Naive thymus-derived CD8-positive, alpha-beta T cell (primary cell): Measurements from ENCODE around the gene CDHR2. TPM values are rescaled to one million over a fixed set of nuclear protein-coding genes. Genes with fewer than 3 reads are reported as not detected.

Source experiments
- ATAC-seq, 2 donors: fragments of 150-1000 bp; cut with Tn5 transposase in 1 of 2; sonication (Bioruptor Pico), chemical (Tn5 transposase) in 1 of 2; 1 replicate in 1 of 2; 2 replicates in 1 of 2; pipeline ENCODE4 v1.10.0; 2021; ENCODE audit warnings: mild to moderate bottlenecking in 2 of 2, moderate library complexity in 2 of 2
- POLR2A ChIA-PET: fragments of 350-600 bp; sonication (Branson Sonifier 250); formaldehyde crosslinking; loops from one replicate; lab custom pipeline; 2021; ENCODE audit warnings: antibody characterized with exemption; lab: Charles Lee
- DNase-seq, 10 donors: peaks; one replicate each; pipeline versions ENCODE4 v3.0.0 to v3.0.0-alpha.2; 2020 to 2022
- H3K27ac Mint-ChIP-seq, 10 donors: one replicate each; pipeline ENCODE4 v1.8.0; 2020 to 2022; ENCODE audit warnings: mild to moderate bottlenecking in 10 of 10, mixed read lengths in 10 of 10, moderate library complexity in 4 of 10, inconsistent platforms in 1 of 10
- H3K27me3 Mint-ChIP-seq, 5 donors: one replicate each; pipeline ENCODE4 v1.8.0; 2021 to 2022; ENCODE audit warnings: mixed read lengths in 5 of 5
- H3K36me3 Mint-ChIP-seq, 3 donors: one replicate each; pipeline ENCODE4 v1.8.0; 2020 to 2022; ENCODE audit warnings: mixed read lengths in 3 of 3, mild to moderate bottlenecking in 2 of 3, inconsistent platforms in 1 of 3
- H3K4me1 Mint-ChIP-seq, 4 donors: one replicate each; pipeline ENCODE4 v1.8.0; 2021 to 2022; ENCODE audit warnings: mixed read lengths in 4 of 4
- H3K4me3 Mint-ChIP-seq, 10 donors: one replicate each; pipeline ENCODE4 v1.8.0; 2020 to 2022; ENCODE audit warnings: mild to moderate bottlenecking in 10 of 10, mixed read lengths in 10 of 10, moderate library complexity in 6 of 10, inconsistent platforms in 1 of 10
- H3K9me3 Mint-ChIP-seq, 9 donors: one replicate each; pipeline ENCODE4 v1.8.0; 2020 to 2022; ENCODE audit warnings: mixed read lengths in 9 of 9, mild to moderate bottlenecking in 3 of 9, inconsistent platforms in 1 of 9, moderate library complexity in 1 of 9
- polyA plus RNA-seq, 3 donors: library from polyadenylated mRNA; unstranded; fragments of 300-500 nt; fragmentation: Illumina TruSeq; gene quantifications; one replicate each; pipeline ENCODE4 v1.2.3, GENCODE V29; 2021
- total RNA-seq, 8 experiments: library from RNA in 2 of 8; stranded (reverse) in 2 of 8; gene quantifications; one replicate each; pipeline ENCODE4 v1.2.3 and lab custom pipeline; 2021 to 2026

Gene CDHR2
- total and polyA plus RNA-seq, 5 experiments from 2014 or later, result 0.26 to 4.8 (median 3.6) TPM; not detected in 2

DNA sequence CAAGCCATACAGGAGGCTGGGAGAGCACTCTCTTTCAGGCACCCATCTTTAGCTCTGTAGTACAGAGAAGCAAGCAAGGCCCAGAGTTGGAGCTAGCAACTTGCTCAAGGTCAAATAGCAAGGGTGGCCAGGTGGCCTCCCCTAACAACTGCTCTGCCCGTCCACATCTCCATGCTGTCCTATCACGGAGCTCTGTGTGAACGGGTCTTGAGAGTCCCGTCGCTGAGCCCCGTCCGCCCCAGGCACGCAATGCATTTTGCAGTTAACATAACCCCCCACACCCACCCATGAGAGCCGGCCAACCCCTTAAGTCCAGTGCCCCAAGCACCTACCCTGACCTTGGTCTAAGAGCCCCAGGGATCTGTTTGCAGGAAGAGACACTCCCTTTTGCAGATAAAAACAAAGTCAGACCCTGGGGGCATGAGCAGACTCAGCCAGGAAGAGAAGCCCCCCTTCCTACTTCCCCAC, 13.4 kb upstream of the CDHR2 start:
- POLR2A ChIA-PET, result interaction anchor here (0.6 to 19.8 kb wide), 19 partner anchors 2 to 913 kb away, joined by 3 to 531 read pairs (median 9); partner anchors contain the start of genes CDHR2, CLTB, FAF2 and GPRIN1
- H3K36me3 Mint-ChIP-seq, result peaks cover 7 to 24% (median 10%) of the 10 kb centered on the region in 3 donors

GRCh38 chr5:176536132-176536901, 12.8 kb upstream of the CDHR2 start:
- peak; percentile 16 to 31 for ATAC-seq
- peak; percentile 70 to 92 (median 84) for DNase-seq
- no peaks in the 10 kb centered on the region for H3K9me3 Mint-ChIP-seq
- POLR2A ChIA-PET, result interaction anchor here (0.6 to 19.8 kb wide), 26 partner anchors 1 to 912 kb away, joined by 3 to 531 read pairs (median 5); partner anchors contain the start of genes CDHR2, CLTB, FAF2 and GPRIN1
- H3K4me1 Mint-ChIP-seq, result peaks cover 43 to 75% (median 67%) of the 10 kb centered on the region in 4 donors
- no peaks in the 10 kb centered on the region for H3K27me3 Mint-ChIP-seq
- peaks cover 7 to 18% (median 8%) of the 10 kb centered on the region in 3 donors for H3K36me3 Mint-ChIP-seq
- H3K27ac Mint-ChIP-seq, result peak overlapping the region; percentile 97 to 100 (median 100)
- H3K4me3 Mint-ChIP-seq, result peak overlapping the region; percentile 94 to 100 (median 98)

More for the DNA sequence above, 13.4 kb upstream of the CDHR2 start:
- no peaks in the 10 kb centered on the region for H3K27me3 Mint-ChIP-seq
- ATAC-seq (no peak), DNase-seq (no peak)
- H3K4me3 Mint-ChIP-seq, result peak overlapping the region; percentile 94 to 100 (median 98)
- peaks cover 41 to 75% (median 65%) of the 10 kb centered on the region in 4 donors for H3K4me1 Mint-ChIP-seq
- peak overlapping the region; percentile 97 to 100 (median 100) for H3K27ac Mint-ChIP-seq
- H3K9me3 Mint-ChIP-seq, result no peaks in the 10 kb centered on the region

DNA sequence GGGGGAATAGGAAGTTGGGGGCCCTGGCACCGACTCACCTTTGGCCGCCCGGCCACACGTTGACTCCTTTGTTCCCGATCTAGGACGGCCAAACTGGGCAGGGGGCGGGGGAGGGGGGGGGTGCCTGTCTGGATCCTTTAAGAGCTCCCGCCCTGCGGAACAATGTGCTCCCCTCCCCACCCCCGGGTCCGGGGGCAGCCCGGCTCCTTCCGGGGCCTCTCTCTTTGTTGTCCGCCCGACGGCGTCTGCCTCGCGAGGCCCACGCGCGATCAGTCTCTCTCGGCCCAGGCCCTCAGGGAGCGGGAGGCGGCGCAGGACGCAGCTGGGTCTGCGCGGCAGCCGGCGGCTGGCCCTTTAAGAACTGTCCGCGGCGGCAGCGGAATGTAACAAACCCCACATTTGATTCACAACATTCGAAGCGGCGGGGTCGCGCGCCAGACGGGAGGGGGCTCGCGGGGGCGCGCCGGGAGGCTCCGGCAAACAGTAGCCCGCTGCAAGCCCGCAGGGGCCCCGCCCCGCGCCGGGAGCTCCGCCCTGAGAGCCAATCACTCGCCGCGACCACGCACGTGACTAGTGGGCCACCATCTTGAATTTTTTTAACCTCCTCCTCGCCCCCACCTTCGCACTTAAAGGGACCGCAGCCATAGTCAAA, 12.1 kb upstream of the CDHR2 start, which contains the start of gene RNF44:
TSS of gene RNF44 (minus strand) at position 501 of the 652 bp plus-strand sequence. CDS start 4,930 bp downstream, outside the sequence.
- H3K9me3 Mint-ChIP-seq, result no peaks in the 10 kb centered on the region
- DNase-seq (peak in 9 of 10 donors; percentile 97 to 100 (median 99)), ATAC-seq (peak; percentile 57 to 69)
- peaks cover 7 to 14% (median 8%) of the 10 kb centered on the region in 3 donors for H3K36me3 Mint-ChIP-seq
- peak within 1 kb of the TSS; percentile 97 to 100 (median 100) for H3K27ac Mint-ChIP-seq
- no peaks in the 10 kb centered on the region for H3K27me3 Mint-ChIP-seq
- peaks cover 49 to 76% (median 68%) of the 10 kb centered on the region in 4 donors for H3K4me1 Mint-ChIP-seq
- POLR2A ChIA-PET, result interaction anchor here (0.6 to 18.0 kb wide), 25 partner anchors 10 to 1057 kb away, joined by 3 to 531 read pairs (median 6); partner anchors contain the start of genes CDHR2, CLTB, EIF4E1B and FAF2
- peak within 1 kb of the TSS; percentile 94 to 100 (median 98) for H3K4me3 Mint-ChIP-seq

DNA sequence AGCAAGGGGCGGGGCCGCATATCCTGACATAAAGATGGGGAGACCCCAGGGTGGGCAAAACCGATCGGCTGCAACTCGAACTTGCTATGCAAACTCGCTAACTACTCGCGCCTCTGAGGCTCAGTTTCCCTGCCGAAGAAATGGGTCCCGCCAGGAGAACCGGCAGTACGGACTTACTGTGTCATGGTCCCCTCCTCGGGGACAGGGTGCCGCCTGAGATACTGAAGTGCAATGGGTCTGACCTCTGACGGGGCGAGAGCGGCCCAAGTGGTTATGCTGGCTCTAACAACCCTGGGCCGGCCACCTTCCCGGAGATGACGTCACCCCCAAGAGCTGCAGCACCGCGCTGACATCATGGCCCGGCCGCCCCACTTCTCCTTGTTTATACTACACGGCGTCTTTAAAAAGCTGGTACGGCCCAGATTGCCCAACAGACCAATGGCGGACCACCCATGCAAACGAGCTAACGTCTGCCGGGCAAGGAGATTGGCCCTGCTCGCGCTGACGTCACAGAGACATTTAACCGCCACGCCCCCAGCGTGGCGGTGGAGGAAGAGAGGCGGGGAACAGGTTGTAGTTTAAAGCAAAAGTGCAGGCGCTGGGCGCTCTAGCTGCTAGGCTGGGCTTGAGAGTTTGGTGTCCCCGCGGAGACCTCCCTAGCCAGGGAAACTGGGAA, 11.4 kb upstream of the CDHR2 start:
- H3K9me3 Mint-ChIP-seq, result no peaks in the 10 kb centered on the region
- H3K27ac Mint-ChIP-seq, result peak overlapping the region; percentile 97 to 100 (median 100)
- no peaks in the 10 kb centered on the region for H3K27me3 Mint-ChIP-seq
- peak; percentile 70 to 77 for ATAC-seq
- peaks cover 7 to 14% (median 8%) of the 10 kb centered on the region in 3 donors for H3K36me3 Mint-ChIP-seq
- peaks cover 54 to 79% (median 72%) of the 10 kb centered on the region in 4 donors for H3K4me1 Mint-ChIP-seq
- H3K4me3 Mint-ChIP-seq, result peak overlapping the region; percentile 94 to 100 (median 98)
- POLR2A ChIA-PET, result interaction anchor here (0.5 to 18.0 kb wide), 24 partner anchors 11 to 1058 kb away, joined by 3 to 531 read pairs (median 6); partner anchors contain the start of genes CDHR2, CLTB, EIF4E1B and FAF2
- DNase-seq, result peak; percentile 88 to 100 (median 98)

- ATAC-seq, result no peak
- H3K4me3 Mint-ChIP-seq, result peak overlapping the region; percentile 94 to 100 (median 98)
- peak overlapping the region; percentile 97 to 100 (median 100) for H3K27ac Mint-ChIP-seq
- no peaks in the 10 kb centered on the region for H3K27me3 Mint-ChIP-seq
- POLR2A ChIA-PET, result interaction anchor here (0.5 to 18.0 kb wide), 17 partner anchors 12 to 833 kb away, joined by 3 to 531 read pairs (median 6); partner anchors contain the start of genes CDHR2, CLTB, EIF4E1B and FAF2
- no peaks in the 10 kb centered on the region for H3K9me3 Mint-ChIP-seq
- DNase-seq, result no peak
- peaks cover 51 to 72% (median 66%) of the 10 kb centered on the region in 4 donors for H3K4me1 Mint-ChIP-seq
- H3K36me3 Mint-ChIP-seq, result peaks cover 7 to 11% (median 8%) of the 10 kb centered on the region in 3 donors
Measured at GRCh38 chr5:176538230-176538988, 10.7 kb upstream of the CDHR2 start.

GRCh38 chr5:176538989-176539384, 10.2 kb upstream of the CDHR2 start:
- POLR2A ChIA-PET, result interaction anchor here (1.0 to 18.0 kb wide), 6 partner anchors 12 to 151 kb away, joined by 3 to 531 read pairs (median 74); partner anchors contain the start of genes CDHR2, CLTB, FAF2 and HIGD2A
- Mint-ChIP-seq H3K4me1 (peaks cover 46 to 69% (median 60%) of the 10 kb centered on the region in 4 donors), H3K9me3 (no peaks in the 10 kb centered on the region), H3K27ac (peak overlapping the region; percentile 97 to 100 (median 100)), H3K4me3 (peak overlapping the region in 6 of 10 donors; percentile 31 to 91 (median 51)), H3K27me3 (no peaks in the 10 kb centered on the region), H3K36me3 (peaks cover 6 to 8% (median 7%) of the 10 kb centered on the region in 3 donors)
- ATAC-seq (no peak), DNase-seq (no peak)

GRCh38 chr5:176540476-176540899, 8.7 kb upstream of the CDHR2 start:
- no peak for ATAC-seq
- DNase-seq, result no peak
- H3K4me1 Mint-ChIP-seq, result peaks cover 43 to 68% (median 60%) of the 10 kb centered on the region in 4 donors
- peak overlapping the region; percentile 86 to 94 (median 91) for H3K4me3 Mint-ChIP-seq
- no peaks in the 10 kb centered on the region for H3K27me3 Mint-ChIP-seq
- POLR2A ChIA-PET, result interaction anchor here (6.1 to 18.0 kb wide), 4 partner anchors 12 to 125 kb away, joined by 60 to 531 read pairs (median 217); partner anchors contain the start of genes CDHR2, CLTB and FAF2
- no peaks in the 10 kb centered on the region for H3K9me3 Mint-ChIP-seq
- peaks cover 0 to 7% (median 3%) of the 10 kb centered on the region in 3 donors for H3K36me3 Mint-ChIP-seq
- peak overlapping the region; percentile 95 to 100 (median 98) for H3K27ac Mint-ChIP-seq

DNA sequence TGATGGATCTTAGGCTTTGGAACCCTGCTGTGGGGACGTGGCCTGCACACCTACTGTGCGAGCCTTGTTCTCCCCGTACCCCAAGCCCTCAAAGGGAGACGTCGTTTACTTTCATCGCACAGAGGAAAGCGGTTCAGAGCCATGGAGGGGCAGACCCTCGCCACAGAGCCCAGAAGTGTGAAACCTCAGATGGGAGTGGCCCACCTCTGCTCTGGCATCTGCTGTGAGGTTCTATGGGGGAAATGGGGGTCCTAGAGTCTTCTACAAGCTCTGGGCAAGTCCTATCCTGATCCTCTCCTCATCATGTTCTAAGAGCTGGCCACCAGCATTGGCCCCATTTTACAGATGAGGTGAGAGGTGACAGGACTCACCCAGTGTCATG, 8.2 kb upstream of the CDHR2 start:
- H3K4me1 Mint-ChIP-seq, result peaks cover 44 to 71% (median 65%) of the 10 kb centered on the region in 4 donors

DNA sequence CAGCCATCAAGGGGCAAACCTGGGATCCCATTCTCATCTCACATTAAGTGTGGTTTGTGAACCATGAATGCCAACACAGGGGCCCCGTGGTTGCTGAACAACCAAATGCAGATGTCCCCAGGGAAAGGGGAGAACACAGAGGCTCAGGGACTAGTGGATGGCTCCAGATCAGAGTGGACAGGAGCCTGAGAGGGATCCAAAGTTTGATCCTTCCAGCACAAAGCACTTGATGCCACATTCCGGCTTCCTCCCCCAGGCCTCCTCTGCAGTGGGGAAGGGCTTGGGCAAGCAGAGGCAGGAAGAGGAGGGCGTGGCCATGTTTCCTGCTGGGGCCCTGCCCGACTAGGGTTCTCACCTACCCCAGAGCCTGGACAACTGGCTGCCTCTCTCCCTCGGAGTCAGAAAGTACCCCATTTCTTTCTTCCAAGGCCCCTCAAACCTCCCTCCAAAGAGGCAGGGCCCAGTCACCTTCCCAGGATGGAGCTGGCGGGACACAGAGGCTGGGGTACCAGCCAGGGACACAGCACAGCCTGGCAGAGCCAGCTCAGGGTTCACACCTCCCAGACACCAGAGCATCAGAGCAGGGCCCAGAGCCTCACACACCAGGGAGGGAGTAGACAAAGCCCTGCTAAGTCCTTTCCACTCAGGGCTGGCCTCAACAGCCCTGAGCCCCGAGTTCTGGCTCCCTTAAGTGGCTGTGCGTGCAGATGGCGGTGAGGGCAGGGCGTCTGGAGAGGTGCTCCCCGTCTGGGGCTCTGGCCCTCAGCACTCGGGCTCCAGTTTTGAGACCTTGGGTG, 7.6 kb upstream of the CDHR2 start:
- H3K27ac Mint-ChIP-seq, result peak overlapping the region; percentile 95 to 100 (median 98)
- H3K36me3 Mint-ChIP-seq, result no peaks in the 10 kb centered on the region
- POLR2A ChIA-PET, result interaction anchor here (3.4 to 18.0 kb wide), 5 partner anchors 11 to 153 kb away, joined by 21 to 531 read pairs (median 30); partner anchors contain the start of genes CDHR2, CLTB, FAF2 and HIGD2A
- peak overlapping the region; percentile 86 to 94 (median 91) for H3K4me3 Mint-ChIP-seq
- H3K4me1 Mint-ChIP-seq, result peaks cover 47 to 74% (median 70%) of the 10 kb centered on the region in 4 donors
- H3K9me3 Mint-ChIP-seq, result no peaks in the 10 kb centered on the region
- peak in 9 of 10 donors; percentile 56 to 83 (median 68) for DNase-seq
- peak; percentile 9 to 12 for ATAC-seq
- H3K27me3 Mint-ChIP-seq, result no peaks in the 10 kb centered on the region

More for the DNA sequence above, 8.2 kb upstream of the CDHR2 start:
- H3K4me3 Mint-ChIP-seq, result peak overlapping the region; percentile 86 to 94 (median 91)
- ATAC-seq (no peak), DNase-seq (peak in 5 of 10 donors; percentile 41 to 77 (median 57))
- H3K27me3 Mint-ChIP-seq, result no peaks in the 10 kb centered on the region
- POLR2A ChIA-PET, result interaction anchor here (3.4 to 18.0 kb wide), 5 partner anchors 12 to 152 kb away, joined by 21 to 531 read pairs (median 30); partner anchors contain the start of genes CDHR2, CLTB, FAF2 and HIGD2A
- H3K27ac Mint-ChIP-seq, result peak overlapping the region; percentile 95 to 100 (median 98)
- no peaks in the 10 kb centered on the region for H3K9me3 Mint-ChIP-seq
- peaks cover 0 to 2% (median 0%) of the 10 kb centered on the region in 3 donors for H3K36me3 Mint-ChIP-seq
